Sciatic nerve (tissue), 2 donors: ENCODE measurements around the gene FAM110A. TPM values are rescaled to one million over a fixed set of nuclear protein-coding genes. Genes with fewer than 3 reads are reported as not detected.
"Not testable (repeated sequence)": the region's sequence is repeated elsewhere in the genome, so short reads cannot be mapped to it uniquely, and the experiment has no call there.

Experiments used
- ATAC-seq: fragments of 200-7000 bp; cut with Tn5 transposase; one replicate; pipeline ENCODE4 v1.9.1; 2020; ENCODE audit warnings: mild to moderate bottlenecking, moderate library complexity
- DNase-seq: peaks from one replicate; pipeline ENCODE4 v3.0.0-alpha.2; 2020; ENCODE audit warnings: low spot score
- intact Hi-C: fragments of 100-400 bp; cut with DNase I; formaldehyde crosslinking; loops from one replicate; pipeline ENCODE4 v1.14.2; 2022
- total RNA-seq: library from RNA; stranded (reverse); fragmentation: NEBNext Ultra II Directional; extraction: Animal tissue kit (Norgen Biotek cat#: 25700); gene quantifications from one replicate; pipeline ENCODE4 v1.2.1, GENCODE V29; 2021
- donor health status: DM: no; HTN: no; CAD: no.
- donor health status: DM: no; HTN: no; CAD: no.

The FAM110A gene
- total RNA-seq, 1 donor from 2014 or later: 4.2 TPM

DNA sequence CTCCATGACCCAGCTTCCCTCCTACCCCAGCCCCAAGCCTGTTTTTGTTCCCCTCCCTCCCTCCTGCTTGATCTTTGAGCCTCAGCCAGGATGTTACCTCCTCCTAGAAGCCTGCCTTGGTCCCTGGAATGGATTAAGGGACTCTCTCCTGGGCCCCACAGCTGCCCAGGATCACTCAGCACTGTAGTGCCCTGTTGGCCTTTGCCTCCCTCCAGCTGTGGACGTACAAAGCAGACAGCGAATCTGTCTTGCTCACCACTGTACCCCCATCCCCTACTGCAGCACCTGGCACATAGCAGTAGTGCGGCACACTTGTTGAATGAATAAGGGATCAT is 11.8 kb upstream of the FAM110A start:
- DNase-seq (no peak), ATAC-seq (no peak)
- intact Hi-C loops: loop anchor here (5.0 kb wide), 1 partner anchor 136 kb away; no protein-coding TSS in a partner anchor

DNA sequence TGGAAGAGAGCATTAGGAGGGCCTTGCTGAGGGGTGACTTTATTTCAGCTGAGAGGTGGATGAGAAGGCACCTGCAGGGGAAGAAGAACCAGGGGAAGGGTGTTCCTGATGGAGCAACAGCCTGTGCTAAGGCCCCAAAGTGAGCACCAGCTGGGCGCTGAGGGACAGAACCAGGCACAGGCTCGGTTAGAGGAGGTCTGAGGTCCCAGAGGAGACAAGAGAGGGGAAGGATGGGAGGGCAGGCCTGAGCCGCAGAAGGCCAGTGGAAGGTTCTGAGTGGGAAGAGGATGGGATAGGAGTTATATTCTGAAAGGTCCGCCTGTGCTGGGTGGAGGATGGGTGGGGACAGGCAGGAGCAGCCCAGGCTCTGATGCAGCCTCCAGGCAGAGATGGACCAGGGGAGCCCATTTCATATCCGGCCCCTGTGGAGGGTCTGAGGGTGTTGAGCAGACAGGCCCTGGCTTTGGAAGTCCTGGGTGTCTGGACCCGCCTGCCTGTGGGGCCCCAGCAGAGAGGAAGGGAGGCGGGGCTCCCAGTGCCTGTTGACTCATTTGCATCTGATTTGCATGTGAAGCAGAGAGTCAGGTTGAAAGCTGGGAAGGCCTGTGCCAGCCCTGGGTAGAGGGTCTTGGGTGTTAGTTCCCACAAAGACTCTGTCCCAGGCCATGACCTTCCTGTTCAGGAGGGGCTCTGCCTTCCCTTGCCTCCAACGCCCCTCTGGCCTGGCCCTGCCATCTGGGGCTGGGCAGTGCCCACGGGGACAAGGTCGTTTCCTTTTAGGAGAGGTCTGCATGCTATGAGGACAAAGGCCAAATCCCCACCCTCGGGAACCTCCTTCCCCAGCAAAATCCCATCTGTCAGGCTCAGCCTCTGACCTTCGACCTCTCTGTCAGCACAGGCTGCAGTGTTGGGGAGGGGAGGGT is 10.6 kb upstream of the FAM110A start:
- DNase-seq: peak; percentile 40
- no peak for ATAC-seq
- intact Hi-C loops: loop anchor here (5.0 kb wide), 1 partner anchor 134 kb away; no protein-coding TSS in a partner anchor

DNA sequence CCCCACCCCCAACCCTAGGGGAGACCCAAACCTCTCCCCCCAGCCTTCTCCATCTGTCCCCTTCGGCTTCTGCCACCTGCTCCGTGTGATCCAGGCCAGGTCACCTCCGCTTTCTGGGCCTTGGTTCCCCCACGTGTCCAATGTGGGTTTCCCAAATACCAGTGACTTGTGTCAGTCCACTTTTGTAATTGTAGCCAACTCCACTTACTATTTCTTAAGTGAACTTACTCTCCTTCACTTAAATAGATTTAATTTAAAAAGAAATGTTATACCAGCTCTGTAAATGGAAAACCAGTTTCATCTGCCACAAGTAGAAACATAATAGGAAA is 10.0 kb upstream of the FAM110A start:
- no peak for DNase-seq
- no peak for ATAC-seq
- intact Hi-C loops: loop anchor here (5.0 kb wide), 1 partner anchor 134 kb away; no protein-coding TSS in a partner anchor

DNA sequence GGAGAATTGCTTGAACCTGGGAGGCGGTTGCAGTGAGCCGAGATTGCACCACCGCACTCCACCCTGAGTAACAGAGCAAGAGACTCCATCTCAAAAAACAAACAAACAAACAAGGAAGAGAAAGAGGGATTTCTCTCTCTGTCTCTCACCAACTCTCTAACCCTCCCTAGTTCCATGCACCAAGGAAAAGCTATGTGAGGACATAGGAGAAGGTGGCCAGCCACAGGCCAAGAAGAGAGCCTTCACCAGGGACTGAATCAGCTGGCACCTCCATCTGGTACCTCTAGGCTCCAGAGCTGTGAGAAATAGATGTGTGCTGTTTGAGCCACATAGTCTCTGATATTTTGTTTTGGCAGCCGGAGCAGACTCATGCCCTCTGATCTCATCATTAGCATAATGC is 9.0 kb upstream of the FAM110A start:
- ATAC-seq (no peak), DNase-seq (no peak)
- intact Hi-C loops: loop anchor here (5.0 kb wide), 1 partner anchor 133 kb away; no protein-coding TSS in a partner anchor

DNA sequence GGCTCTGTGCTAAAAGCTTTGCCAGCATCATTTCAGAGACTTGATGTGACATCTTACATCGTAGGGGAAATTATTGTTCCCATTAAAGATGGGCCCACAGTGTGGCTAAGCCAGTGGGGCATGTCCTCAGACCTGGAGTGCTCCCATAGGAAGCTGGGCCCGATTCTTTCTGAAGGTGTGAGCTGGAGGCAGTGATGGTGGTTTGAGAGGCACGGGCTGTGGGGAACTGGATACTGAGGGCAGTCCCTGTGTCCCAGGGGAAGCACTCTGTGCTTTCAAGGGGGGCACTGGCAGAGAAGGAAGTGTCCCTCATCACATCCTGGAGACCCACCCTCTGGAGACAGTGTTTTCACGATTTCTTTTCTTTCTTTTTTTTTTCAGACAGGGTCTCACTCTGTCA is 8.6 kb upstream of the FAM110A start:
- intact Hi-C loops: loop anchor here (5.0 kb wide), 1 partner anchor 132 kb away; no protein-coding TSS in a partner anchor
- DNase-seq: peak; percentile 13
- no peak for ATAC-seq

DNA sequence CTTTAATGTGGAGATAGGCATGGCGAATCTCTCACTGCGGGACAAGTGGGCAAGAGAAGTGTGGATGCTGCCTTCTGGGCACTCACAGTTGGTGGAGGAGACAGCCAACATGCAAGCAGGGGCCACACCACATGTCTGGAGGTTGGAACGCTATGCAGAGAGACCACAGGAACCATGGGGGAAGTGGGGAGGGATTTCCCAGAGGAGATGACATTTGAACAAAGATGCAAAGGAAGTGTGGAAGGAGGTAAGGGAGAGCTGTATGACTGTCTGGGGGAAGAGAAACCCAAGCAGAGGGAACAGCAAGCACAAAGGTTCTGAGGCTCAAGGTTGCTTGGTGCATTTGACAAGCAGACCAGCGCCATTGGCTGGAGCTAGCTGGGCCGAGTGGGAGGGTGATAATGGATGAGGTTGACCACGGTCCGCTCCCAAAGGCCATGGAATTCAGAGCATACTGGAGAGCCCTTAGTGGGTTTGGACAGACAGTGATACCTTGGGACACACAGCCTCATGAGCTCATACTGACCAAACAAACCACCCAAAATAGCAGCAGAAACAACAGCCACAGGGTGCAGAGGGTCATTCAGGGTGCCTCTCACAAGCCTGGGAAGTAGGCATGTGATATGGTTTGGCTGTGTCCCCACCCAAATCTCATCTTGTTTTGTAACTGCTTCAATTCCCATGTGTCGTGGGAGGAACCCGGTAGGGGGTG is 7.6 kb upstream of the FAM110A start:
- intact Hi-C loops: no loop called here
- DNase-seq (peak; percentile 43), ATAC-seq (peak; percentile 34)

DNA sequence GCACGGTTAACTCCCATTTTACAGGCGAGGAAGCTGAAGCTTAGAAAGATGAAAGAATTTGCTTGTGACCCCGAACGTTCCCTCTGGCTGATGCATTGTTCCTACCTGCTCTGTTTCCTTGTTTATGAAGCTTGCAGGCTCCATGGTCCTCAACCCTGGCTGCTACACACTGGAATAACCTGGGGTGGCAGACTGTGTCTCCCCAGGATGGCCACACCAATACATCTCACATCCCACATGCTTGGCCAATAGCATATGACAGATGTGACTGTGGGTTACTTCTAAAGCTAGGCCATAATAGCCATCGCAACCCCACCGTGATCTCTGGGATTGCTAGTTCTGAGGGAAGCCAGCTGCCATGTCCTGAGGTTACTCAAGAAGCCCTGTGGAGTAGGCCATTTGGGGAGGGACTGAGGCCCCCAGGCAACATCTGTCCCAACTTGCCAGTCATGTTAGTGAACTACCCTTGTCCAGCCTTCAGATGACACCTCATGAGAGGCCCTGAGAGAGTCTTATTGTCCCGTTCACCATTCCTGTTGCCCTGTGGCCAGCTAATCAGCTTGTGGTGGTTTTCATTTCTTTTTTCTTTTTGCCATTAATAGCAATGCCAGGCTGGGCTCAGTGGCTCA is 6.7 kb upstream of the FAM110A start:
- intact Hi-C loops: no loop called here
- ATAC-seq: no peak
- DNase-seq: peak; percentile 33

DNA sequence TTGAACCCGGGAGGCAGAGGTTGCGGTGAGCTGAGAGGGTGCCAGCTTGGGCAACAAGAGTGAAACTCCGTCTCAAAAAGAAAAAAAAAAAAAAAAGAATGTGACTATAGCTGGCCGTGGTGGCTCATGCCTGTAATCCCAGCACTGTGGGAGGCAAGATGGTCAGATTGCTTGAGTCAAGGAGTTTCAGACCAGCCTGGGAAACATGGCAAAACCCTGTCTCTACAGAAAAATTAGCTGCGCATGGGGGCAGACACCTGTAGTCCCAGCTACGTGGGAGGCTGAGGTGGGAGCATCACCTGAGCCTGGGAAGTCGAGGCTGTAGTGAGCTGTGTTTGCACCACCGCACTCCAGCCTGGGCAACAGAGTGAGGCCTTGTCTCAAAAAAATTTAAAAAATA is 5.5 kb upstream of the FAM110A start:
- ATAC-seq, intact Hi-C loops: not testable (repeated sequence)

DNA sequence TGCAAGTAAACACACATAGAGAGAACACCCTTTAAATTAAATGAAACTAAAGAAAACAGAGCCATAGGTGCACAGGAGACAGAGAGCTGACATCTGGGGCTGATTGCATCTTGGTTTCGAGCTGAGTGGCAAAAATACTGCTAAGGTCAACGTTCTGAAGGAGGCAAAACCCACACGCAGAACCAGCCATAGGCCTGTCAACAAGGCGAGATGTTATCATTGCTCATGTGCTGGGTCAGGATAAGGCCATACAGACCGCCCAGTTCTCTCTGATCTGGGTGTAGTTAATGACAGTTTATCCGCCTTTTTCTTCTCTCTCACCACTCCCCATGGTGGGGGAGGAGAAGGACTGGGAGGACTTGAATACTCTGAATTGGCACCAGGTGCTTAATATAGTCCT is 4.5 kb upstream of the FAM110A start:
- DNase-seq: peak; percentile 13
- ATAC-seq: no peak
- intact Hi-C loops: no loop called here

More for the DNA sequence above, 5.5 kb upstream of the FAM110A start:
- DNase-seq: peak; percentile 23

DNA sequence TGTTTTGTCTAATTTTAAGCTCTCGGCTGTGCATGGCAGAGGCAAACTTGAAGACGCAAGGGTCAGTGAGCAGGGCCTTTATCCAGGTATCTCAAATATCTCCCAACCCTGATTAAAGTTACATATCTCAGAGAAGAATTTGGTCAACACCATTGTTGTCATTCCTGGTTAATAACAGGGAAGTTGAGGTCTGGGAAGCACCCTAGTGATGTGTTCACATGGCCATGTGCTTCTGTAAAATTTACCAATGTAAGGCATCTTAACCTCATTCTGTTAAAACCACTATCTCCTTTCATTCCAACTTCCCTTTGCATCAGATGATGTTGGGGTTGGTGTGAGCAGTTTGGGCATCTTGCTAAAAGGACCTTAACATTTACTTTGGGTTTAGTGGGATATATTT is 4.0 kb upstream of the FAM110A start:
- intact Hi-C loops: no loop called here
- DNase-seq: no peak
- ATAC-seq: no peak

DNA sequence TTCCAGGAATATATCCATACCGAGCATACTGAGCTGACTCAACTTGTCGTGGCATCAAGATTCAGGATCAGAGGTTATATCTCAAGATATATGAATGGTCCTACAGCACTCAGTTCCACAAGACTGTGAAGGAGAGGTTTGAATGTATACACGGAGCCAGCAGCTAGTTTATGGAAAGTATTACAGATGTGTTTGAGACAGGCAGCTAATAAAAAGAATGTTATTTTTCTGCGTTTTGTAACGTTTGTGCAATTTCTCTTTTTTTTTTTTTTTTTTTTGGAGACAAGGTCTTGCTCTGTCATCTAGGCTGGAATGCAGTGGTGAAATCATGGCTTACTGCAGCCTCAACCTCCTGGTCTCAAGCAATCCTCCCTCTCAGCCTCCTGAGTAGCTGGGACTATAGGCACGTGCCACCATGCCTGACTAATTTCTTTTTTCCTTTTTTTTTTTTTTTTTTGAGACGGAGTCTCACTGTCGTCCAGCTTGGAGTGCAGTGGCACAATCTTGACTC is 3.4 kb upstream of the FAM110A start:
- ATAC-seq (no peak), DNase-seq (peak; percentile 5)
- intact Hi-C loops: no loop called here

DNA sequence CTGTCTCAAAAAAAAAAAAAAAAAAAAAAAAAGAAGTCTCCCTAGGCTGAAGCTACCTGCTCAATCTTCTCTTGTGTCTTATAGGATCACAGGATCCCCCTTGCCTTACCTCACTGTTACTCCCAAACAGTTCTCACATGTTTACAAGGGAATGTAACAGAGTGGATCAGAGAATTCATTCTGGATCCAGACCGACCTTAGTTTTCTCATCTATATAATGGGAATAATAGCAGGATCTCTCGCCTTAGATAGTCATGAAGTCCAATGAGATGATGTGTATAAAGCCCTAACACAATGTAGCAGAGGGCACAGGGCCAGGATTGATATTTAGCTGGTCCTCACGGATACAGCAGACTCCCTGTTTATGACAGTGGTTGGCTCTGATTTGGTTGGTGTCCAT is 2.3 kb upstream of the FAM110A start:
- peak; percentile 14 for DNase-seq
- no peak for ATAC-seq
- intact Hi-C loops: no loop called here

DNA sequence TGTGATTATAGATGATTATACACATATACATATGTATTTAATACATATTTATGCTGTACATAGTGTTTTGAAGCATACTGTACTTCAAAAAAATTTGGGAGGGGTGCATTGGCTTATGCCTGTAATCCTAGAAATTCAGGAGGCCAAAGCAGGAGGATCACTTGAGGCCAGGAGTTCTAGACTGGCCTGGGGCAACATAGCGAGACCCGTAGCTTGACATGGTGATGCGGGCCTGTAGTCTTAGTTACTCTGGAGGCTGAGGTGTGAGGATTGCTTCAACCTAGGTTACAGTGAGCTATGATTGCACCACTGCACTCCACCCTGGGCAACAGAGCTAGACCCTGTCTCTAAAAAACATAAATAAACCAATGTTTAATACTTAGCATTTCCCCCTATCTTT is 1.6 kb upstream of the FAM110A start:
- intact Hi-C loops: no loop called here
- DNase-seq (no peak), ATAC-seq (no peak)

DNA sequence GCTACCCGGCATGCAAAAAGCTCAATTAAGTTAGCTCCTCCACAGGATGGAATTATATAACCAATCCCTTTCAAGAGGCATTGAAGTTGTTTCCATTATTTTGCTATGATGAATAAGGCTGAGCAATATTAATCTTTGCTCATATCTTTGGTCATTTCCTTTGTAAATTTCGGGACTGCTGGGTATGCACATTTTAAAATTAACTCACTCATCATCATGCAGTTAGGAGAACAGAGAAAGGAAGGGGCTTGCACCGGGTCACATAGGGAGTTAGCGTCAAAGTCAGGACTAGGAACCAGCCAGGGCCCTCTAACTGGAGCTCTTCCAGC is 430 bp upstream of the FAM110A start:
- intact Hi-C loops: no loop called here
- ATAC-seq: no peak
- no peak for DNase-seq

DNA sequence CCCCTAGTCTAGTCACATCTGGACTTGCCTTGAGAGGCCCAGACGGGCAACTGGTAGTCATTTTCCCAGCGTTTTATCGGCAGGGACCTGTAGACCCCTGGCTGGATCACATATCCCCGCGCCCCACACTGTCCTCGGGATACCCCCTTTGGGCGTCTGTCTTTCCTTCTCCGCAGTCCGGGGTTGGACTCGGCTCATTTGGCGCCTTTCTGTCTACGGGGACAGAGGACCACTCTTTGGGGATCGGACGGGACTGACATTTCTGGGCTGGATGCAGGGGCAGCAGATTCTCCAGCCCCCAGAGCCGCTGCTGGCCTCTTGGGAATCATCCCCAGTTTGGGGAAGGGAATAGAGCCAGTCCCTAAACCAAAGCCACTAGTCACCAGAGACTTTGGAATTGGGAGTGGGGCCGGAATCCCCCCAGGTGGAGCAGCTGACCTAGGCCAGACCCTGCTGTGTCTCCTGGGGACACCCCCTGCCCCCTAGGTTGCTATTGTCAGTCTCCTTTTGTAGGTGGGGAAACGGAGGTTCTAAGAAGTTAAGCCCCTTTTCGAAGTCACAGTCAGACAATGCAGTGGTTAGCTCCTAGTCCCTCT is 734 bp downstream of the FAM110A start:
- ATAC-seq: peak; percentile 6
- intact Hi-C loops: no loop called here
- no peak for DNase-seq

DNA sequence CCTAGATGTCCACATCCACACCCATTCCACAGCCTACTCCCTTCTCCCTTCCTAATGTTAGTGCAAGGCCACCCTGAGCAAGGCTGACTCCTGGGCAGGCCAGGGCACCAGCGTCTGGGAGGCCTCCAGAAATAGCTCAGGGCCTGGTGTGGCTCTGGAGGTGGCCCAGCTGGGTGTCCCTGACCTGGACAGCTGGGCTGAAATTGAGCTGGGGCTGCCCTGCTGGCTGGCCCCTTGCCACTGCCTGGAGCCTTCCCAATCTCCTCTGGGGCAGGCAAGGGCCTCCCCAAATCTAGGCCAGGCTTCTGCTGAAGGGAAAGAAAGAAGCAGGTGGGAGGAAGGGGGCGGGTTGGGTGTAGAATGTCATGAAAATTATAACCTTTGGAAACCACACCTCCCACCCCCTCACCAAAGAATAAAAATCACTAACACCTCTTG is 2.1 kb downstream of the FAM110A start:
- no peak for ATAC-seq
- intact Hi-C loops: no loop called here

DNA sequence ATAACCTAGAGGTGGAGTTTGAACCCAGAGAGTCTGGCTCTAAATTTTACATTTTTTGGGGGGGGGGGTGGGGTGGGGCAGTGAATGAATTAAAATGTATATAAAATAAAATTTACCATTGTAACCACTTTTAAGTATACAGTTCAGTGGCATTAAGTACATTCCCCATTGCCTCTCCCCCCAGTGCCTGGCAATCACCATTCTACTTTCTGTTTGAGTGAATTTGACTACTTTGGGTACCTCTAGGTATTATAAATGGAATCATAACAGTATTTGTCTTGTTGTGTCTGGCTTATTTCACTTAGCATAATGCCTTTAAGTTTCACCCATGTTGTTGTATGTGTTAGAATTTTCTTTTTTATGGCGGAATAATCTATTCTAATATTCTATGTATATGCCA is 2.7 kb downstream of the FAM110A start:
- intact Hi-C loops: no loop called here
- ATAC-seq (no peak), DNase-seq (no peak)

More for the DNA sequence above, 2.1 kb downstream of the FAM110A start:
- DNase-seq: no peak

DNA sequence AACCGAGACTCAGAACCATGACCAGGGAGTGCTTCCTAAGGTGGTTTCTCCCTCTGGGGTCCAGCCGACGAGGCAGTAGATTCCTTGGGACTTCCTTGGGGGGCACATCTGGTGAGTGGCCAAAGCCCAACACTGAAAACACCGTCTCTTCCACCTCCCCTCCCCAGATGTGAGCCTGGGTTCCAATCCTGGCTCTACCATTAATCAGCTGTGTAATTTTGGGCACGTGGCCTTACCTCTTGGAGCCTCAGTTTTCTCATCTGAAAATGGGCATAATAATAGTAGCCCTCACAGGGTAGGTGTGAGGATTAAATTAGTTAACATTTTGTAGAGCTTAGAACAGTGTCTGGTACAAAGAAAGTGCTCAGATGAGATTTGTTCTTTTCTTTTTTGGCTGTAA is 5.5 kb downstream of the FAM110A start:
- no peak for ATAC-seq
- DNase-seq: no peak
- intact Hi-C loops: no loop called here

DNA sequence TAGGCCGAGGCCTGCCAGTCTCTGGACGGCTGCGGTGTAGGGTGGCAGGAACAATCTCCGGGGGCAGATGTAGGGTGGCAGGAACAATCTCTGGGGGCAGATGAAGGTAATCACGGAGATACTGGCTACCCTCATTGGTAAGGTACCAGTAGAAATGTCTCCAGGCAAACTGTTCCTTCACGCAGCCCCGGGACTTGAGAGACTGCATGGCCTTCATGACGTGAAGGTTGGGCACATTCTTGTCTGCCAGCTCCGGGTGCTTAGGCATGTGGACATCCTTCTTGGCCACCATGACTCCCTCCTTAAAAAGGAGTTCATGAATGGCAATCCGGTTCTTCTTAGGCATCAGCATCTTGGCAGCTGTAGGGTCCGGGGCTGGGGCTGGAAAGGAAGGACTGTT is 6.1 kb downstream of the FAM110A start:
- intact Hi-C loops: no loop called here
- no peak for ATAC-seq
- DNase-seq: no peak
